Neuronal stem cell (in vitro differentiated cells): Measurements from ENCODE around the gene CDK13.

Experiments
- DNase-seq: peaks from one replicate; pipeline ENCODE4 v3.0.0-alpha.2; 2013; ENCODE audit warnings: low spot score
- H2AFZ ChIP-seq: one replicate; pipeline ENCODE4 v1.6.1; 2013; ENCODE audit warnings: mild to moderate bottlenecking, low read length, inconsistent platforms
- H2AK5ac ChIP-seq: 2 replicates; pipeline ENCODE4 v1.6.1; 2013; ENCODE audit warnings: low read depth, mild to moderate bottlenecking, inconsistent platforms, low read length, moderate library complexity, mixed read lengths
- H2BK120ac ChIP-seq: 2 replicates; pipeline ENCODE4 v1.6.1; 2013; ENCODE audit warnings: low read depth, mild to moderate bottlenecking, inconsistent platforms, low read length, moderate library complexity, mixed read lengths
- H2BK12ac ChIP-seq: one replicate; pipeline ENCODE4 v1.6.1; 2013; ENCODE audit warnings: low read length, inconsistent platforms
- H2BK15ac ChIP-seq: 2 replicates; pipeline ENCODE4 v1.6.1; 2013; ENCODE audit warnings: mild to moderate bottlenecking, low read length, inconsistent platforms, mixed read lengths
- H2BK5ac ChIP-seq: one replicate; pipeline ENCODE4 v1.6.1; 2013; ENCODE audit warnings: inconsistent platforms, mild to moderate bottlenecking, low read length, moderate library complexity
- H3K14ac ChIP-seq: one replicate; pipeline ENCODE4 v1.6.1; 2013; ENCODE audit warnings: low read length, inconsistent platforms
- H3K18ac ChIP-seq: 2 replicates; pipeline ENCODE4 v1.6.1; 2013; ENCODE audit warnings: low read length, inconsistent platforms
- H3K23ac ChIP-seq: 2 replicates; pipeline ENCODE4 v1.6.1; 2013; ENCODE audit warnings: low read depth, mild to moderate bottlenecking, mixed read lengths, low read length, inconsistent platforms; ENCODE audit not compliant: poor library complexity
- H3K27ac ChIP-seq: replicated peaks from 3 replicates; pipeline ENCODE4 v1.5.1; 2013; ENCODE audit warnings: low read length, inconsistent platforms
- H3K27me3 ChIP-seq, 3 experiments: 2 replicates each; pipeline ENCODE4 v1.6.1; 2013; ENCODE audit warnings: low read length in 3 of 3, mild to moderate bottlenecking in 2 of 3, inconsistent platforms in 1 of 3, low read depth in 1 of 3, mixed read lengths in 1 of 3, moderate library complexity in 1 of 3; ENCODE audit not compliant: control insufficient read depth in 3 of 3, insufficient read depth in 3 of 3
- H3K36me3 ChIP-seq, 2 donors: replicated peaks in 1 of 2; 2 replicates each; pipeline ENCODE4 v1.6.1; 2013; ENCODE audit warnings: low read length in 2 of 2; ENCODE audit not compliant: control insufficient read depth in 2 of 2, insufficient read depth in 2 of 2
- H3K4ac ChIP-seq: 2 replicates; pipeline ENCODE4 v1.6.1; 2013; ENCODE audit warnings: inconsistent platforms, mild to moderate bottlenecking, low read length, moderate library complexity
- H3K4me1 ChIP-seq, 2 donors: 1 replicate in 1 of 2; 2 replicates in 1 of 2; pipeline ENCODE4 v1.6.1; 2013; ENCODE audit warnings: low read length in 2 of 2, low read depth in 1 of 2; ENCODE audit not compliant: control insufficient read depth in 2 of 2, insufficient read depth in 1 of 2
- H3K4me2 ChIP-seq: one replicate; pipeline ENCODE4 v1.6.1; 2013; ENCODE audit warnings: mild to moderate bottlenecking, low read length, inconsistent platforms; ENCODE audit not compliant: insufficient read depth, poor library complexity, severe bottlenecking
- H3K4me3 ChIP-seq, 2 donors: 2 replicates each; pipeline ENCODE4 v1.5.1; 2013; ENCODE audit warnings: low read length in 2 of 2, mild to moderate bottlenecking in 2 of 2, inconsistent platforms in 1 of 2, moderate library complexity in 1 of 2
- H3K79me1 ChIP-seq: one replicate; pipeline ENCODE4 v1.6.1; 2013; ENCODE audit warnings: low read depth, mild to moderate bottlenecking, inconsistent platforms, low read length, moderate library complexity
- H3K9ac ChIP-seq: one replicate; pipeline ENCODE4 v1.6.1; 2013; ENCODE audit warnings: mild to moderate bottlenecking, low read depth, low read length, inconsistent platforms; ENCODE audit not compliant: poor library complexity
- H3K9me3 ChIP-seq, 2 donors: replicated peaks in 1 of 2; 2 replicates each; pipeline versions ENCODE3 to v1.6.1; 2013; ENCODE audit warnings: low read length in 2 of 2, mild to moderate bottlenecking in 2 of 2, inconsistent platforms in 1 of 2, low read depth in 1 of 2, mixed read lengths in 1 of 2, moderate library complexity in 1 of 2; ENCODE audit not compliant: control insufficient read depth in 2 of 2, insufficient read depth in 1 of 2
- H4K8ac ChIP-seq: one replicate; pipeline ENCODE4 v1.6.1; 2013; ENCODE audit warnings: low read depth, mild to moderate bottlenecking, inconsistent platforms, low read length, moderate library complexity
- H4K91ac ChIP-seq: one replicate; pipeline ENCODE4 v1.6.1; 2013; ENCODE audit warnings: low read length, low read depth, mild to moderate bottlenecking, inconsistent platforms; ENCODE audit not compliant: poor library complexity
- WGBS, 2 donors: extraction: QIAGEN DNeasy Blood & Tissue Kit; methylation state at CpG; one replicate each; pipeline ENCODE4 v1.1.7; 2013; ENCODE audit warnings: missing lambda C conversion rate in 2 of 2, mixed read lengths in 1 of 2; ENCODE audit not compliant: insufficient read length in 2 of 2, insufficient replicate concordance in 1 of 2; ENCODE audit errors: extremely low coverage in 2 of 2; 5-methylcytosine and 5-hydroxymethylcytosine counted together

The CDK13 gene

GRCh38 chr7:40093631-40094350, 143.7 kb downstream of the CDK13 start:
- H2AFZ ChIP-seq = no peak overlapping the region
- H3K36me3 ChIP-seq = peaks cover 13 to 86% of the 10 kb centered on the region in 2 donors
- no peaks in the 10 kb centered on the region for H3K79me1 ChIP-seq
- no peak overlapping the region for H3K9ac ChIP-seq
- no peak overlapping the region for H2BK5ac ChIP-seq
- H3K14ac ChIP-seq = no peak overlapping the region
- no peak for DNase-seq
- H3K4me3 ChIP-seq = no peak overlapping the region
- no peaks in the 10 kb centered on the region for H3K4me1 ChIP-seq
- H2AK5ac ChIP-seq = no peak overlapping the region
- no peak overlapping the region for H3K18ac ChIP-seq
- no peaks in the 10 kb centered on the region for H3K27me3 ChIP-seq
- no peak overlapping the region for H4K91ac ChIP-seq
- no peak overlapping the region for H3K4me2 ChIP-seq
- H2BK120ac ChIP-seq = no peak overlapping the region
- no peak overlapping the region for H2BK12ac ChIP-seq
- H4K8ac ChIP-seq = no peak overlapping the region
- H3K9me3 ChIP-seq = no peaks in the 10 kb centered on the region
- no peak overlapping the region for H3K4ac ChIP-seq
- H3K27ac ChIP-seq = no peak overlapping the region
- H3K23ac ChIP-seq = no peak overlapping the region
- H2BK15ac ChIP-seq = no peak overlapping the region
- WGBS, 2 donors = no CpG with 5 or more reads among the region's 8 CpGs

- H3K4me2 ChIP-seq = no peak overlapping the region
- no CpG with 5 or more reads among the region's 1 CpG for WGBS, 2 donors
- H3K14ac ChIP-seq = no peak overlapping the region
- H3K9ac ChIP-seq = no peak overlapping the region
- DNase-seq = no peak
- no peaks in the 10 kb centered on the region for H3K9me3 ChIP-seq
- no peak overlapping the region for H2BK12ac ChIP-seq
- peaks cover 13 to 72% of the 10 kb centered on the region in 2 donors for H3K36me3 ChIP-seq
- no peaks in the 10 kb centered on the region for H3K4me1 ChIP-seq
- H4K91ac ChIP-seq = no peak overlapping the region
- H3K79me1 ChIP-seq = no peaks in the 10 kb centered on the region
- no peak overlapping the region for H3K4me3 ChIP-seq
- H2BK15ac ChIP-seq = no peak overlapping the region
- H2BK5ac ChIP-seq = no peak overlapping the region
- no peak overlapping the region for H3K23ac ChIP-seq
- no peak overlapping the region for H3K18ac ChIP-seq
- no peak overlapping the region for H3K4ac ChIP-seq
- no peak overlapping the region for H3K27ac ChIP-seq
- H4K8ac ChIP-seq = no peak overlapping the region
- no peak overlapping the region for H2BK120ac ChIP-seq
- no peak overlapping the region for H2AK5ac ChIP-seq
- H3K27me3 ChIP-seq = no peaks in the 10 kb centered on the region
- H2AFZ ChIP-seq = no peak overlapping the region
These were observed 145.2 kb downstream of the CDK13 start for GRCh38 chr7:40095230-40095629.

DNA sequence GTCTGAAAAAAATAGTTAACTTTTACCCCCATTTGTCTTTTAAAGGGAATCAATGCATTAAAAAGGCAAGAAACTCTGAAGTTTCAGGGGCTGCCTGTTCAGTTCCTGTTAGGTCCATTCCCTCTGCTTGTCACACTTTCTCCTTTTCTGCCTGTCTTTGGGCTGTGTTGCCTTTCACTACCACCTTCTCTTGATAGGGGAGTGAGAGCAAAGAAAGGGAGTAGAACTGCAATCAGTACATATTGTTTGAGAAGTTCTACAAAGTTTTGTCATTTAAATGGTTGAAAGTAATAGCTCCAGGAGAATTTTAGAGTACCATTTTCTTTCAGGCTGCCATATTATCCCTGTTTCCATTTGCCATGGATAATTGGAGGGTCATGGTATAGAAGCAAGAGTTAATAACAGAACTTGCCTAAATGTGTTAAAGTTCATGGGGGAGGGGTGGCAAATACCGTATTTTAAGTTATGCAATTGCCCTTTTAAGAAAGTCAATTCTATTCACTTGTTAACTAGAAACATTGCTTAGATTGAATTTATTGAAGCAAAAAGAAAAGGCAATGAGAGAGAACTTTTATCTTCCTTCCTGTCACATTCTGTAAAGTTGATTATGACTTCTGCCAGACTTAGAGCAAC, 145.8 kb downstream of the CDK13 start:
- no peak overlapping the region for H3K9ac ChIP-seq
- no peak overlapping the region for H3K4me2 ChIP-seq
- no peaks in the 10 kb centered on the region for H3K9me3 ChIP-seq
- no peak overlapping the region for H3K4me3 ChIP-seq
- peaks cover 13 to 68% of the 10 kb centered on the region in 2 donors for H3K36me3 ChIP-seq
- no peak for DNase-seq
- no peak overlapping the region for H3K18ac ChIP-seq
- H3K27ac ChIP-seq = no peak overlapping the region
- H2AK5ac ChIP-seq = no peak overlapping the region
- no peaks in the 10 kb centered on the region for H3K27me3 ChIP-seq
- no peak overlapping the region for H2BK120ac ChIP-seq
- H2BK12ac ChIP-seq = no peak overlapping the region
- WGBS, 2 donors = no CpG with 5 or more reads among the region's 1 CpG
- no peak overlapping the region for H4K91ac ChIP-seq
- no peak overlapping the region for H2AFZ ChIP-seq
- H2BK5ac ChIP-seq = no peak overlapping the region
- H3K4ac ChIP-seq = no peak overlapping the region
- H3K23ac ChIP-seq = no peak overlapping the region
- no peak overlapping the region for H3K14ac ChIP-seq
- no peaks in the 10 kb centered on the region for H3K79me1 ChIP-seq
- H4K8ac ChIP-seq = no peak overlapping the region
- H2BK15ac ChIP-seq = no peak overlapping the region
- no peaks in the 10 kb centered on the region for H3K4me1 ChIP-seq

- no peaks in the 10 kb centered on the region for H3K9me3 ChIP-seq
- H3K27me3 ChIP-seq = no peaks in the 10 kb centered on the region
- H3K4me3 ChIP-seq = no peak overlapping the region
- peaks cover 12 to 53% of the 10 kb centered on the region in 2 donors for H3K36me3 ChIP-seq
- H4K8ac ChIP-seq = no peak overlapping the region
- H2BK12ac ChIP-seq = no peak overlapping the region
- H3K27ac ChIP-seq = no peak overlapping the region
- no peak overlapping the region for H2BK5ac ChIP-seq
- no peak overlapping the region for H3K9ac ChIP-seq
- no peak overlapping the region for H2AFZ ChIP-seq
- H3K23ac ChIP-seq = no peak overlapping the region
- no peak overlapping the region for H2AK5ac ChIP-seq
- no peaks in the 10 kb centered on the region for H3K4me1 ChIP-seq
- no peak overlapping the region for H4K91ac ChIP-seq
- DNase-seq = no peak
- no peak overlapping the region for H2BK120ac ChIP-seq
- H3K4me2 ChIP-seq = no peak overlapping the region
- H3K79me1 ChIP-seq = no peaks in the 10 kb centered on the region
- no peak overlapping the region for H2BK15ac ChIP-seq
- H3K4ac ChIP-seq = no peak overlapping the region
- no CpG with 5 or more reads among the region's 2 CpGs for WGBS, 2 donors
- no peak overlapping the region for H3K14ac ChIP-seq
- no peak overlapping the region for H3K18ac ChIP-seq
These were observed 147.7 kb downstream of the CDK13 start for GRCh38 chr7:40097728-40098127.
